ENCODE data around the gene SKI. TPM values are rescaled to one million over a fixed set of nuclear protein-coding genes. Genes with fewer than 3 reads are reported as not detected.

Gene SKI
- total RNA-seq, 4 donors from 2014 or later = 24.4 to 52.4 (median 32.2) TPM

DNA sequence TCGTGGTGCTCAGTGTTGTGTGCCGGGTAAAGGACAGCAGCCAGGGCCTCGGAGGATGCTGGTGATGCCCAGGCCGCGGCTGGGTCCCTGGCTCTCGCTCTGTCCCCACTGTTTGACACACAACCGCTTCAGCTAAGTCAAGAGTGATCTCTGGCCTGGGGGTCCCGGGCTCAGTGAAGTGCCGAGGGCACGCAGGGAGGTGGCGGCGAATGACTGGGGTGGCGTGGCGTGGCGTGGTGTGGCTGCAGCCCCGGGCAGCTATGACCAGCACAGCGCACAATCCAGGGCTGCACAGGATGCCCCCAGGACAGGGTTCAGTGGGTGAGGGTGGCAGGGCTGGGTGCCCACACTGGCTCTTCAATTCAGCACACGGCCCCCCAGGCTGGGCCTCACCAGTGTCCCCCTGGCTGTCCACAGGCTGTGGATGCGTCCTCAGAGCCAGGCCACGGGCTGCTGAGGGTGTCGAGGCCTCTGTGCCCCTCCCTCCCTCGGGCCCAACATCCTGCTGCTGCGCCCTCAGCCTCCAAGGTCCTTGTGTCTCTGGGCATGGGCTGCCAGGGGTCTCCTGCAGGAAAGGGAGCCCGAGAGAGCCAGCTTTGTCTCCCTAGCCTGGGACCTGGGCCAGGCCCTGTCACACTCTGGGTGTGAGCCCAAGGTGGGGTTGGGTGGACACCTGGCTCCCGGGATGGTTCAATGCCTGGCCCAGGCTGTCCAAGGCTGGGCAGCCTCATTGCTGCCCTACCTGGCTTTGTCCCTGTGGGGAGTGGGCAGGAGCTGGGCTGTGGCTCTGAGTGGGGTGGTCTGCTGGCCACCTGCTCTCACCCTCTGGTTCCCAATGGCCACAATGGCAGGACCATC is 12.0 kb upstream of the SKI start:
- H3K36me3 ChIP-seq = no peaks in the 10 kb centered on the region
- DNase-seq = no peak
- TF ChIP-seq, protein P1, sequence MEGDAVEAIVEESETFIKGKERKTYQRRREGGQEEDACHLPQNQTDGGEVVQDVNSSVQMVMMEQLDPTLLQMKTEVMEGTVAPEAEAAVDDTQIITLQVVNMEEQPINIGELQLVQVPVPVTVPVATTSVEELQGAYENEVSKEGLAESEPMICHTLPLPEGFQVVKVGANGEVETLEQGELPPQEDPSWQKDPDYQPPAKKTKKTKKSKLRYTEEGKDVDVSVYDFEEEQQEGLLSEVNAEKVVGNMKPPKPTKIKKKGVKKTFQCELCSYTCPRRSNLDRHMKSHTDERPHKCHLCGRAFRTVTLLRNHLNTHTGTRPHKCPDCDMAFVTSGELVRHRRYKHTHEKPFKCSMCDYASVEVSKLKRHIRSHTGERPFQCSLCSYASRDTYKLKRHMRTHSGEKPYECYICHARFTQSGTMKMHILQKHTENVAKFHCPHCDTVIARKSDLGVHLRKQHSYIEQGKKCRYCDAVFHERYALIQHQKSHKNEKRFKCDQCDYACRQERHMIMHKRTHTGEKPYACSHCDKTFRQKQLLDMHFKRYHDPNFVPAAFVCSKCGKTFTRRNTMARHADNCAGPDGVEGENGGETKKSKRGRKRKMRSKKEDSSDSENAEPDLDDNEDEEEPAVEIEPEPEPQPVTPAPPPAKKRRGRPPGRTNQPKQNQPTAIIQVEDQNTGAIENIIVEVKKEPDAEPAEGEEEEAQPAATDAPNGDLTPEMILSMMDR (IDR thresholded peaks at IDR 0.05) = no peak
- TF ChIP-seq POLR2A (IDR thresholded peaks at IDR 0.05) (no peak), EP300 (IDR thresholded peaks at IDR 0.05; ENCODE audit: low read depth) (no peak), POLR2AphosphoS5 (IDR thresholded peaks at IDR 0.05) (no peak)
- H3K27me3 ChIP-seq = no peaks in the 10 kb centered on the region
- no peak overlapping the region for H3K4me3 ChIP-seq
- peaks cover 30 to 34% (median 31%) of the 10 kb centered on the region in 4 donors for H3K4me1 ChIP-seq
- H3K27ac ChIP-seq = no peak overlapping the region
- in situ Hi-C loops (cut with MboI; ENCODE audit: low pct_ligation_motif_present in 1 of 4, low pct_unique_long_range_greater_than_20kb in 1 of 4, low sequenced_read_pairs in 3 of 4) (loop anchor here in 2 of 4 donors (25.0 kb wide), 1 partner anchor 96 kb away; no protein-coding TSS in a partner anchor), intact Hi-C loops (cut with DNase I; ENCODE audit: low total_unique reads) (no loop called here)
- 91% methylated on average over 20 of the region's 25 CpGs; no CpG with 5 or more reads in 1 of the 2 donors for WGBS, 2 donors (ENCODE audit: low coverage in 1 of 2)
- H3K9me3 ChIP-seq = no peaks in the 10 kb centered on the region

DNA sequence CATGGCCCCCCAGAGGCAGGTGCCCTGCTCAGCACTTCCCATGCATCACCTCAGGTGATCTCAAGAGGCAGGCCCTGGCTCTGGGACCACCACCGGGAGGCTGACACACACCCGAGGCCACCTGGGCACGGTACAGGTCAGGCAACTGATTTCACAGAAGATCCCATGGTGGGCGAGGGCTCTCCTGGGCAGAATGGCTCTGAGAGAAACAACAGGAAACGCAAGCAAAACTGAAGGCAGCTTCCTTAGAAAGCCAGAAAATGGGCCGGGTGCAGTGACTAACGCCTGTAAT is 11.4 kb upstream of the SKI start:
- H3K27ac ChIP-seq = no peak overlapping the region
- intact Hi-C loops (cut with DNase I; ENCODE audit: low total_unique reads) = no loop called here
- in situ Hi-C loops (cut with MboI; ENCODE audit: low pct_ligation_motif_present in 1 of 4, low pct_unique_long_range_greater_than_20kb in 1 of 4, low sequenced_read_pairs in 3 of 4) = loop anchor here in 2 of 4 donors (25.0 kb wide), 1 partner anchor 96 kb away; no protein-coding TSS in a partner anchor
- H3K4me1 ChIP-seq = peaks cover 30 to 34% (median 31%) of the 10 kb centered on the region in 4 donors
- no peak for DNase-seq
- TF ChIP-seq POLR2A (IDR thresholded peaks at IDR 0.05) = no peak
- no peak for TF ChIP-seq POLR2AphosphoS5 (IDR thresholded peaks at IDR 0.05)
- TF ChIP-seq EP300 (IDR thresholded peaks at IDR 0.05; ENCODE audit: low read depth) = no peak
- TF ChIP-seq, protein P1 (IDR thresholded peaks at IDR 0.05) = no peak
- H3K9me3 ChIP-seq = no peaks in the 10 kb centered on the region
- H3K4me3 ChIP-seq = no peak overlapping the region
- 83 to 92% methylated on average over 2 to 7 of the region's 7 CpGs for WGBS, 2 donors (ENCODE audit: low coverage in 1 of 2)
- no peaks in the 10 kb centered on the region for H3K36me3 ChIP-seq
- H3K27me3 ChIP-seq = no peaks in the 10 kb centered on the region

DNA sequence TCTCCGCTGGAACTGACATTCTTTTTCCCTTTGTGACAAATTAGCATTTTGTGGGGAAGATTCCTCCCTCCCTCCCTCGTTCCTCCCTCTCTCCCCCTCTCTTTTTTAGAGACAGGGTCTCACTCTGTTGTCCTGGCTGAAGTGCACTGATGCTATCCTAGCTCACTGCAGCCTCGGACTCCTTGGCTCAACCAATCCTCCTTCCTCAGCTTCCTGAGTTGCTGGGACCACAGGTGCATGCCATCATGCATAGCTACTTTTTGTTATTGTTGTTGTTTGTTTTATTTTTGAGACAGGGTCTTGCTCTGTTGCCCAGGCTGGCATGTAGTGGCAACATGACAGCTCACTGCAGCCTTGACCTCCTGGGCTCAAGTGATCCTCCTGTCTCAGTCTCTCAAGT is 6.8 kb upstream of the SKI start:
- 71 to 82% methylated on average over 2 to 3 of the region's 3 CpGs for WGBS, 2 donors (ENCODE audit: low coverage in 1 of 2)
- no peaks in the 10 kb centered on the region for H3K9me3 ChIP-seq
- H3K36me3 ChIP-seq = no peaks in the 10 kb centered on the region
- TF ChIP-seq, protein P1 (IDR thresholded peaks at IDR 0.05) = no peak
- TF ChIP-seq POLR2AphosphoS5 (IDR thresholded peaks at IDR 0.05) (no peak), EP300 (IDR thresholded peaks at IDR 0.05; ENCODE audit: low read depth) (no peak), POLR2A (IDR thresholded peaks at IDR 0.05) (no peak)
- DNase-seq = no peak
- intact Hi-C loops (cut with DNase I; ENCODE audit: low total_unique reads) = no loop called here
- no peak overlapping the region for H3K27ac ChIP-seq
- peaks cover 0 to under 1% (median 0%) of the 10 kb centered on the region in 4 donors for H3K4me1 ChIP-seq
- in situ Hi-C loops (cut with MboI; ENCODE audit: low pct_ligation_motif_present in 1 of 4, low pct_unique_long_range_greater_than_20kb in 1 of 4, low sequenced_read_pairs in 3 of 4) = loop anchor here in 2 of 4 donors (25.0 kb wide), 1 partner anchor 91 kb away; no protein-coding TSS in a partner anchor
- no peaks in the 10 kb centered on the region for H3K27me3 ChIP-seq
- no peak overlapping the region for H3K4me3 ChIP-seq

DNA sequence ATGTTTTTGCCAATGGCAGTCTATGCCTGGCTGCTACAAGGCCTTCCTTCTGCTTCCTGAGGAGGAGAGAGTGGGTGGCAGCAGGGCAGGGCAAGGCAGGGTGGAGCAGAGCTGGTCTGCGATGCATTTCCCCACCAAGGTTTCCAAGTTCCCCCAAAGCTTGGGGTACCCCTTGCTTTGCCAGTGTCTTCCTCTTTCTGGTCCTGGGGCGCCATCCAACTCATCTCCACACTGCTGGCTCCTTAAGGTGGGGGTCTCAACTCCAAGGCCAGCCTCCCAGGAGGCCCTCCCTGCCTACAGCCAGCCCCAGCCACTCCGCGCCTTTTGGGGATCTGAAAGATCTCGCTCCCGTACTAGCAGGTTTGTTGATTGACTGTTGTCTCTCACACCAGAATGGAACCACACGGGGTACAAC is 3.9 kb upstream of the SKI start:
- in situ Hi-C loops (cut with MboI; ENCODE audit: low pct_ligation_motif_present in 1 of 4, low pct_unique_long_range_greater_than_20kb in 1 of 4, low sequenced_read_pairs in 3 of 4) = loop anchor here in 2 of 4 donors (25.0 kb wide), 1 partner anchor 88 kb away; no protein-coding TSS in a partner anchor
- H3K4me3 ChIP-seq = no peak overlapping the region
- 82% methylated on average over 7 of the region's 7 CpGs; no CpG with 5 or more reads in 1 of the 2 donors for WGBS, 2 donors (ENCODE audit: low coverage in 1 of 2)
- H3K4me1 ChIP-seq = peaks cover 5 to 9% (median 7%) of the 10 kb centered on the region in 4 donors
- no peaks in the 10 kb centered on the region for H3K9me3 ChIP-seq
- no peaks in the 10 kb centered on the region for H3K36me3 ChIP-seq
- no peak for DNase-seq
- no peaks in the 10 kb centered on the region for H3K27me3 ChIP-seq
- intact Hi-C loops (cut with DNase I; ENCODE audit: low total_unique reads) = no loop called here
- H3K27ac ChIP-seq = no peak overlapping the region
- no peak for TF ChIP-seq EP300 (IDR thresholded peaks at IDR 0.05; ENCODE audit: low read depth)
- TF ChIP-seq POLR2AphosphoS5 (IDR thresholded peaks at IDR 0.05) = no peak
- TF ChIP-seq, protein P1 (IDR thresholded peaks at IDR 0.05) = no peak
- no peak for TF ChIP-seq POLR2A (IDR thresholded peaks at IDR 0.05)

All from transverse colon (tissue), 4 donors.